ENCODE measurements around the gene CNIH2. TPM values are rescaled to one million over a fixed set of nuclear protein-coding genes. Genes with fewer than 3 reads are reported as not detected.

The CNIH2 gene
- total RNA-seq, 1 donor, result 1.1 TPM

DNA sequence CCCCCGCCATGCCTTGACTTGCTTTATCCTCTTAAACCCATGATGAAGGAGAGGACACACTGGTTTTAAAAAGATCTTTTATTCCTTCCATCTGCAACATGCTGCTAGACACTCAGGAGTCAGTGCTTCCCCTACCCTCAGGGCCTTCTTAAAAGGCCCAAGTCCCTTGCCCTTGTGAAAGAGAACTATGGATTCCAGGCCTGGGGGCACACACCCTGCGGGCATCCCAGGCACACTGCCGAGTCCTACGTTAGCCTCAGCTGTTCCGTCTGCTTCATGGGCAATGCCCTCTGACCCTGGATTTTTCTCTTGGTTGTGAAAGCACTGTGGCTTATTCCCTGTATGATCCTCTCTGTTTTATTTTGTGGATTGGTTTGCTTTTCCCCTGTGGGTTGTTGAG, 44.7 kb upstream of the CNIH2 start:
- no peak for DNase-seq (ENCODE audit: low read depth)

DNA sequence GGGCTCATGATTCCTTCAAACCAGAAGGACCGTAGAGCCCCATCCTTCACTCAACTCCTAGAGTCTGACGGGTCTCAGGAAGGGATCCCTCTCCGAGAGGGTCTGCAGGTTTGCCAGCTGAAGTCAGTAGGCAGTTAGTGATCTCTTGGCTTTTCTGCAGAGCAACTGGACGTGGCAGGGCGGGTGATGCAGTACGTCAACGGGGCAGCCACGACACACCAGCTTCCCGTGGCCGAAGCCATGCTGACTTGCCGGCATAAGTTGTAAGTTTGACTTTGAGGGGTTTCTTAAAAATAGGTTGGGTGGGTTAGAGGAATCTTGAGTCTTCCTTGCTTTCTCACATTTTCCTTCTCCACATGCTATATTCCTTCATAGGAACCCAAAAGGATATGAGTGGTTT, 42.8 kb upstream of the CNIH2 start:
- no peak overlapping the region for H3K4me3 ChIP-seq (ENCODE audit: low read depth, low read length)
- no peak for DNase-seq (ENCODE audit: low read depth)
- TF ChIP-seq, protein P1, sequence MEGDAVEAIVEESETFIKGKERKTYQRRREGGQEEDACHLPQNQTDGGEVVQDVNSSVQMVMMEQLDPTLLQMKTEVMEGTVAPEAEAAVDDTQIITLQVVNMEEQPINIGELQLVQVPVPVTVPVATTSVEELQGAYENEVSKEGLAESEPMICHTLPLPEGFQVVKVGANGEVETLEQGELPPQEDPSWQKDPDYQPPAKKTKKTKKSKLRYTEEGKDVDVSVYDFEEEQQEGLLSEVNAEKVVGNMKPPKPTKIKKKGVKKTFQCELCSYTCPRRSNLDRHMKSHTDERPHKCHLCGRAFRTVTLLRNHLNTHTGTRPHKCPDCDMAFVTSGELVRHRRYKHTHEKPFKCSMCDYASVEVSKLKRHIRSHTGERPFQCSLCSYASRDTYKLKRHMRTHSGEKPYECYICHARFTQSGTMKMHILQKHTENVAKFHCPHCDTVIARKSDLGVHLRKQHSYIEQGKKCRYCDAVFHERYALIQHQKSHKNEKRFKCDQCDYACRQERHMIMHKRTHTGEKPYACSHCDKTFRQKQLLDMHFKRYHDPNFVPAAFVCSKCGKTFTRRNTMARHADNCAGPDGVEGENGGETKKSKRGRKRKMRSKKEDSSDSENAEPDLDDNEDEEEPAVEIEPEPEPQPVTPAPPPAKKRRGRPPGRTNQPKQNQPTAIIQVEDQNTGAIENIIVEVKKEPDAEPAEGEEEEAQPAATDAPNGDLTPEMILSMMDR (IDR thresholded peaks at IDR 0.05; ENCODE audit: insufficient read depth, low read length), result no peak

More for the DNA sequence above, 44.7 kb upstream of the CNIH2 start:
- TF ChIP-seq, protein P1 (IDR thresholded peaks at IDR 0.05; ENCODE audit: insufficient read depth, low read length), result no peak
- H3K4me3 ChIP-seq (ENCODE audit: low read depth, low read length), result no peak overlapping the region

DNA sequence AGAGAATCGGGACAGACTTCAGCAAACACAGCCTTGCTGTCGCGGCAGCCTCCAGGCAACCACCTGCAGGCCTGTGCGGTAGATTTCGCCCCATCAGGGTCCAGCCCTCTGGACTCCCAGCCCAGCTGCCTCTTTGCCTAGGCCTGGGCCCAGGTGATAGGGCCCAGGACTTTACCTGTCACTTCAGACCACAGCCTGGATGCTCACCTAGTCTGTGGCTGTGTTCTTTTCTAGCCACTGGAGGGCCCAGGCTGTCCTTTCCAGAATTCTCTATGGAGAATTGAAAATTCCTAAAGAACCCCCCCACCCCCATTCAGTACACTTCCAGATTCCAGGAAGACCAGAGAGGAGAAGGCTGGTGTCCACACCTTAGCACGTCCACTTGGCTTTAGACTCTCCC, 40.1 kb upstream of the CNIH2 start:
- no peak for DNase-seq (ENCODE audit: low read depth)
- TF ChIP-seq, protein P1 (IDR thresholded peaks at IDR 0.05; ENCODE audit: insufficient read depth, low read length), result no peak
- H3K4me3 ChIP-seq (ENCODE audit: low read depth, low read length), result no peak overlapping the region

DNA sequence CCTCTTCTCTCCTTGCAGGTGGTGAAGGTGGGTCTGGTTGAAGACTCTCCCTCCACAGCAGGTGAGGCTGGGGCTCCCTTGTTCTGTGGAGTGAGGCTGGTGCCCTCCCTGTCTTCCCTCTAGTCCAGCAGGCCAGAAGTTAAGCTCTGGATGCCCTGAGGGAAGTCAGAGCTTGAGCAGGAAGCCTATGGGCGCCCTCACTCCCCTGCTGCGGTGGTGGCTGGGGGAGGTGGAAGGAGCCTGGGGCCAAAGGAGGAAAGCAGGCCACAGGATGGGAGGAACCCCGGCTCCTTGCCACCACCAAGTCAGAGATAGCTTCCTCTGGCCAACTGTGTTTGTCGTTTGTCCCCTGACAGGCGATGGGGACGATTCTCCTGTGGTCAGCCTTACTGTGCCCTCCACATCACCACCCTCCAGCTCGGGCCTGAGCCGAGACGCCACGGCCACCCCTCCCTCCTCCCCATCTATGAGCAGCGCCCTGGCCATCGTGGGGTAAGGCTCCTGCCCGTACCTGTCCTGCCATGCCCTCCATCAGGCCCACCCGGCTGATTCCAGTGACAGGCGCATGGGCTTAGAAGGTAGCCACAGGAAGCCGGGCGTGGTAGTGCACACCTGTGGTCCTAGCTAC, 39.1 kb upstream of the CNIH2 start:
- TF ChIP-seq, protein P1 (IDR thresholded peaks at IDR 0.05; ENCODE audit: insufficient read depth, low read length), result no peak

DNA sequence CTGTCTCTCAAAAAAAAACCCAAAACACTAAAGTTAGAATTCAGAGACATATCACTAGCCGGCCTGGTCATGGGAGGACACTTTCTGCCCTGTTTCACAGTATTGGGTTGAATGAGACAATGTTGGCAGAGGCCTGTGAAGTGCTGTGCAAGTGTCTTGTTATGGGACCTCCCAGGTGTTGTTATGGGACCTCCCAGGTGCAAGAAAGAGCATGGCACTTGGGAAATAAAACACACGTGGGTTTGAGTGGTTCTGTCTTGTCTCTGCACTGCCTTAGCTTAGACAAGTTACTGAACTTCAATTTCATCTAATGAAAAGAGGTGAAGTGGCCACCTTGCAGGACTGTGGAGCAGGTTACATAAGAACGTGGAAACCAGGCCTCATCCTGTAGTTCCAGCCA, 38.5 kb upstream of the CNIH2 start:
- H3K4me3 ChIP-seq (ENCODE audit: low read depth, low read length), result no peak overlapping the region
- no peak for DNase-seq (ENCODE audit: low read depth)
- TF ChIP-seq, protein P1 (IDR thresholded peaks at IDR 0.05; ENCODE audit: insufficient read depth, low read length), result no peak

More for the DNA sequence above, 39.1 kb upstream of the CNIH2 start:
- H3K4me3 ChIP-seq (ENCODE audit: low read depth, low read length), result no peak overlapping the region
- no peak for DNase-seq (ENCODE audit: low read depth)

DNA sequence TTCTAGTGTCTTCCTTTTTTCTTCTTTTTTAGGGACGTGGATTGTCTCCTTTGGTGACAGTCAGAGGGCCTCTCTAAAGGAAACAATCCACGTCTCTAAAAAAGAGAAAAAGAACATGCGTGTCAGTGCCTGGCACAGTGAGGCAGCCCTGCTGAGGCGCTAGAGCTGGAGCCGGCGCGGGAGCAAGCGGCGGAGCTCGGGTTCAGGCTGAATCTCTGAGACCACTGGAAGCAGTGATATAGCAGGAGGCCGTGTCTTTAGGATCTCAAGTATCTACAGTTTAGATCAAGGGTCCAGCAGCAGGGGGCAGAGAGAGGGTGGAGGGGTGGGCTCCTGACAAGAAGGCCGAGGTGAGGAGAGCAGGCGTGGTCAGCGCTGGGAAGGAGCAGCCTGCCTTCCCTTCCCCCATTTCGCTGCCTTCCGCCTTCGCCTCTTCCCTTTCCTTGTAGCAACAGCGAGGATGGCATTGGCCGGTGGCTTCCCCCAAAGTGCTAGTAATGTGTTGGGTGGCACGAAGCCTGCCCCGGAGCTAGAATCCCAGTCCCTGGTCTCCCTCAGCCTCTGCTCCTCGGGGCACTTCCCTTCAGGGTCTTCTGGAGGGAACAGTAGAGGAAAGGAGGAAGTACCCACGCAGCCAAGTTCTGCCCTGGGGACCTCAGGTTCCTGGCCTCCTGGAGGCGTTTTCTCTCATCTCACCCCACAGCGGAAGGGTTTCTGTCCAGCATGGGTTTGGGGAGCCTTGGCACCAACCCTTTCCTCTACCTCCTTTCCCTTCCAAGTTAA, 37.8 kb upstream of the CNIH2 start:
- no peak overlapping the region for H3K4me3 ChIP-seq (ENCODE audit: low read depth, low read length)
- no peak for DNase-seq (ENCODE audit: low read depth)
- TF ChIP-seq, protein P1 (IDR thresholded peaks at IDR 0.05; ENCODE audit: insufficient read depth, low read length), result no peak

All from fibroblast of the aortic adventitia (primary cell).